IPS-NIHi11 (cell line): Measurements from ENCODE around the gene LZTFL1.
A peak's percentile ranks its signal among the peaks of the same experiment; 100 is the strongest.
"Not testable (repeated sequence)": the region's sequence is repeated elsewhere in the genome, so short reads cannot be mapped to it uniquely, and the experiment has no call there.

ENCODE experiments used
- DNase-seq: peaks from one replicate; pipeline ENCODE4 v3.0.0; 2012; ENCODE audit warnings: mixed read lengths, low spot score

The LZTFL1 gene

GRCh38 chr3:45864760-45865519 is 23.0 kb upstream of the LZTFL1 start:
- no peak for DNase-seq

- DNase-seq, result no peak
These were observed 19.3 kb upstream of the LZTFL1 start for GRCh38 chr3:45861043-45861719.

GRCh38 chr3:45860481-45860880 is 18.6 kb upstream of the LZTFL1 start:
- DNase-seq, result no peak

- DNase-seq, result no peak
These were observed 17.1 kb upstream of the LZTFL1 start for GRCh38 chr3:45858809-45859543.

GRCh38 chr3:45857024-45857423 is 15.1 kb upstream of the LZTFL1 start:
- DNase-seq, result not testable (repeated sequence)

GRCh38 chr3:45856323-45856722 is 14.4 kb upstream of the LZTFL1 start:
- DNase-seq, result not testable (repeated sequence)

GRCh38 chr3:45852828-45853227 is 10.9 kb upstream of the LZTFL1 start:
- no peak for DNase-seq

GRCh38 chr3:45848392-45848791 is 6.5 kb upstream of the LZTFL1 start:
- DNase-seq, result no peak

- DNase-seq, result no peak
These were observed 2.7 kb upstream of the LZTFL1 start for GRCh38 chr3:45844616-45845015.

- DNase-seq, result no peak
These were observed 1.1 kb upstream of the LZTFL1 start for GRCh38 chr3:45842851-45843625.

GRCh38 chr3:45841420-45841756 is 531 bp downstream of the LZTFL1 start:
- DNase-seq, result no peak

- no peak for DNase-seq
These were observed 3.5 kb downstream of the LZTFL1 start for GRCh38 chr3:45838466-45838865.

- DNase-seq, result peak; percentile 30
These were observed 9.2 kb downstream of the LZTFL1 start for GRCh38 chr3:45832699-45833098.

- DNase-seq, result no peak
These were observed 11.8 kb downstream of the LZTFL1 start for GRCh38 chr3:45830121-45830520.

- DNase-seq, result no peak
These were observed 15.0 kb downstream of the LZTFL1 start for GRCh38 chr3:45826908-45827307.

GRCh38 chr3:45826321-45826720 is 15.6 kb downstream of the LZTFL1 start:
- DNase-seq, result no peak

- no peak for DNase-seq
These were observed 20.8 kb downstream of the LZTFL1 start for GRCh38 chr3:45821127-45821526.

GRCh38 chr3:45819543-45819942 is 22.4 kb downstream of the LZTFL1 start:
- no peak for DNase-seq

GRCh38 chr3:45817831-45818522 is 23.9 kb downstream of the LZTFL1 start:
- no peak for DNase-seq

GRCh38 chr3:45816544-45816943 is 25.4 kb downstream of the LZTFL1 start:
- DNase-seq, result no peak

GRCh38 chr3:45814322-45814721 is 27.6 kb downstream of the LZTFL1 start:
- no peak for DNase-seq
